ENCODE results near the gene ZFYVE9.

The ZFYVE9 gene

DNA sequence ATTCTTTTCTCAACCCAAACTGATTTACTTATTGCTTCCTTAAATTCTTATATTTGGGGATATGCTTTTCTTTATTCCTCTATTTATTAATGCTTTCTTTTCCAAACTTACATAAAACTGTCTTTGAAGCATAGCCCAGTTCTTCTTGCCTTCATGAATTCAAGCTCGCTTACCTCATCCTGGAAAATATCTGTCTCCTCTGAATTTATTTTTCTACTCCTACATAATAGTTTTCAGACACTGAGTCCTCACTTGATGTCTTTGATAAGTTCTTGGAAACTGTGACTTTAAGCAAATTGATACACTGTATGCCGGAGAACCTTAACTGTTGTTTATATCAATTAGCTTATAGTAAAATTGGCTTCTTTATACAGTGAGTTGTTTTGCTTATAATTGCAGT is 93.8 kb downstream of the ZFYVE9 start:
- Histone ChIP-seq H4K20me1 (ENCODE audit: insufficient read depth, low read length) (no peaks in the 10 kb centered on the region), H3K4me2 (ENCODE audit: insufficient read depth, low read length) (no peak overlapping the region)
- DNase-seq, result no peak

DNA sequence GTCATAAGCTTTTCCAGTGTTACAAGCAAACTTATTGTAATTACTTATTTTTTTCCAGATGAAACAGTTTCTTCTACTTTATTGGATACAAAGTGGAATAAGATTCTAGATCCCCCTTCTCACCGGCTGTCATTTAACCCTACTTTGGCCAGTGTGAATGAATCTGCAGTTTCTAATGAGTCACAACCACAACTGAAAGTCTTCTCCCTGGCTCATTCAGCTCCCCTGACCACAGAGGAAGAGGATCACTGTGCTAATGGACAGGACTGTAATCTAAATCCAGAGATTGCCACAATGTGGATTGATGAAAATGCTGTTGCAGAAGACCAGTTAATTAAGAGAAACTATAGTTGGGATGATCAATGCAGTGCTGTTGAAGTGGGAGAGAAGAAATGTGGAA is 95.5 kb downstream of the ZFYVE9 start:
- DNase-seq (no peak), ATAC-seq (ENCODE audit: insufficient read depth, low read depth) (no peak)
- no peak for TF ChIP-seq EZH2 (IDR thresholded peaks at IDR 0.05; ENCODE audit: borderline replicate concordance, low read depth, low read length, severe bottlenecking)
- TF ChIP-seq, protein P1, sequence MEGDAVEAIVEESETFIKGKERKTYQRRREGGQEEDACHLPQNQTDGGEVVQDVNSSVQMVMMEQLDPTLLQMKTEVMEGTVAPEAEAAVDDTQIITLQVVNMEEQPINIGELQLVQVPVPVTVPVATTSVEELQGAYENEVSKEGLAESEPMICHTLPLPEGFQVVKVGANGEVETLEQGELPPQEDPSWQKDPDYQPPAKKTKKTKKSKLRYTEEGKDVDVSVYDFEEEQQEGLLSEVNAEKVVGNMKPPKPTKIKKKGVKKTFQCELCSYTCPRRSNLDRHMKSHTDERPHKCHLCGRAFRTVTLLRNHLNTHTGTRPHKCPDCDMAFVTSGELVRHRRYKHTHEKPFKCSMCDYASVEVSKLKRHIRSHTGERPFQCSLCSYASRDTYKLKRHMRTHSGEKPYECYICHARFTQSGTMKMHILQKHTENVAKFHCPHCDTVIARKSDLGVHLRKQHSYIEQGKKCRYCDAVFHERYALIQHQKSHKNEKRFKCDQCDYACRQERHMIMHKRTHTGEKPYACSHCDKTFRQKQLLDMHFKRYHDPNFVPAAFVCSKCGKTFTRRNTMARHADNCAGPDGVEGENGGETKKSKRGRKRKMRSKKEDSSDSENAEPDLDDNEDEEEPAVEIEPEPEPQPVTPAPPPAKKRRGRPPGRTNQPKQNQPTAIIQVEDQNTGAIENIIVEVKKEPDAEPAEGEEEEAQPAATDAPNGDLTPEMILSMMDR (IDR thresholded peaks at IDR 0.05; ENCODE audit: borderline replicate concordance, extremely low read depth, low read length, poor library complexity, severe bottlenecking), result no peak
- Histone ChIP-seq H3K79me2 (ENCODE audit: insufficient read depth, low read length) (peaks cover 11% of the 10 kb centered on the region; the same call in 1 of the 2 replicates), H3K9me3 (ENCODE audit: insufficient read depth, low read length, severe bottlenecking) (no peaks in the 10 kb centered on the region), H3K4me2 (ENCODE audit: insufficient read depth, low read length) (no peak overlapping the region), H3K36me3 (ENCODE audit: insufficient read depth, low read length) (peaks cover 22% of the 10 kb centered on the region; the same call in 1 of the 2 replicates), H4K20me1 (ENCODE audit: insufficient read depth, low read length) (no peaks in the 10 kb centered on the region), H2AFZ (ENCODE audit: low read depth, low read length) (no peak overlapping the region), H3K4me3 (ENCODE audit: low read depth in 1 of 2, low read length in 2 of 2) (no peak overlapping the region), H3K27ac (ENCODE audit: low read length) (no peak overlapping the region), H3K27me3 (ENCODE audit: insufficient read depth, low read length, poor library complexity) (no peaks in the 10 kb centered on the region), H3K9ac (ENCODE audit: low read depth, low read length) (no peak overlapping the region), H3K4me1 (ENCODE audit: insufficient read depth, low read length) (0 out of 2 replicates have a peak, but pooled peaks cover 4% of the 10 kb centered on the region)

More for the DNA sequence above, 93.8 kb downstream of the ZFYVE9 start:
- no peak for ATAC-seq (ENCODE audit: insufficient read depth, low read depth)
- Histone ChIP-seq H2AFZ (ENCODE audit: low read depth, low read length) (no peak overlapping the region), H3K27ac (ENCODE audit: low read length) (no peak overlapping the region), H3K9me3 (ENCODE audit: insufficient read depth, low read length, severe bottlenecking) (no peaks in the 10 kb centered on the region), H3K9ac (ENCODE audit: low read depth, low read length) (no peak overlapping the region), H3K4me3 (ENCODE audit: low read depth in 1 of 2, low read length in 2 of 2) (no peak overlapping the region), H3K36me3 (ENCODE audit: insufficient read depth, low read length) (peaks cover 22% of the 10 kb centered on the region; the same call in 1 of the 2 replicates), H3K4me1 (ENCODE audit: insufficient read depth, low read length) (0 out of 2 replicates have a peak, but pooled peaks cover 4% of the 10 kb centered on the region), H3K27me3 (ENCODE audit: insufficient read depth, low read length, poor library complexity) (no peaks in the 10 kb centered on the region), H3K79me2 (ENCODE audit: insufficient read depth, low read length) (peaks cover 13% of the 10 kb centered on the region; the same call in 1 of the 2 replicates)
- no peak for TF ChIP-seq EZH2 (IDR thresholded peaks at IDR 0.05; ENCODE audit: borderline replicate concordance, low read depth, low read length, severe bottlenecking)
- TF ChIP-seq, protein P1 (IDR thresholded peaks at IDR 0.05; ENCODE audit: borderline replicate concordance, extremely low read depth, low read length, poor library complexity, severe bottlenecking), result no peak

DNA sequence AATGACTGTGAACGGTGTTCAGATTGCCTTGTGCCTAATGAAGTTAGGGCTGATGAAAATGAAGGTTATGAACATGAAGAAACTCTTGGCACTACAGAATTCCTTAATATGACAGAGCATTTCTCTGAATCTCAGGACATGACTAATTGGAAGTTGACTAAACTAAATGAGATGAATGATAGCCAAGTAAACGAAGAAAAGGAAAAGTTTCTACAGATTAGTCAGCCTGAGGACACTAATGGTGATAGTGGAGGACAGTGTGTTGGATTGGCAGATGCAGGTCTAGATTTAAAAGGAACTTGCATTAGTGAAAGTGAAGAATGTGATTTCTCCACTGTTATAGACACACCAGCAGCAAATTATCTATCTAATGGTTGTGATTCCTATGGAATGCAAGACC is 96.6 kb downstream of the ZFYVE9 start:
- Histone ChIP-seq H3K4me3 (ENCODE audit: low read depth in 1 of 2, low read length in 2 of 2) (no peak overlapping the region), H3K27ac (ENCODE audit: low read length) (no peak overlapping the region), H3K27me3 (ENCODE audit: insufficient read depth, low read length, poor library complexity) (no peaks in the 10 kb centered on the region), H4K20me1 (ENCODE audit: insufficient read depth, low read length) (no peaks in the 10 kb centered on the region), H3K36me3 (ENCODE audit: insufficient read depth, low read length) (peaks cover 30% of the 10 kb centered on the region; the same call in 1 of the 2 replicates), H3K4me1 (ENCODE audit: insufficient read depth, low read length) (0 out of 2 replicates have a peak, but pooled peaks cover 4% of the 10 kb centered on the region), H3K79me2 (ENCODE audit: insufficient read depth, low read length) (peaks cover 16% of the 10 kb centered on the region; the same call in 1 of the 2 replicates), H3K4me2 (ENCODE audit: insufficient read depth, low read length) (no peak overlapping the region), H2AFZ (ENCODE audit: low read depth, low read length) (no peak overlapping the region), H3K9me3 (ENCODE audit: insufficient read depth, low read length, severe bottlenecking) (no peaks in the 10 kb centered on the region), H3K9ac (ENCODE audit: low read depth, low read length) (no peak overlapping the region)
- no peak for DNase-seq
- TF ChIP-seq, protein P1 (IDR thresholded peaks at IDR 0.05; ENCODE audit: borderline replicate concordance, extremely low read depth, low read length, poor library complexity, severe bottlenecking), result no peak
- TF ChIP-seq EZH2 (IDR thresholded peaks at IDR 0.05; ENCODE audit: borderline replicate concordance, low read depth, low read length, severe bottlenecking), result no peak
- ATAC-seq (ENCODE audit: insufficient read depth, low read depth), result no peak

Measured in DND-41 (cell line).